Endothelial cell (in vitro differentiated cells): ENCODE measurements around the gene HDLBP. TPM values are rescaled to one million over a fixed set of nuclear protein-coding genes. Genes with fewer than 3 reads are reported as not detected.
"Not testable (repeated sequence)": the region's sequence is repeated elsewhere in the genome, so short reads cannot be mapped to it uniquely, and the experiment has no call there.

Source experiments
- DNase-seq: peaks from one replicate; pipeline ENCODE4 v3.0.0; 2021; ENCODE audit warnings: low spot score
- H3K27ac Mint-ChIP-seq: one replicate; pipeline ENCODE4 v1.8.0; 2021; ENCODE audit warnings: mixed read lengths, inconsistent platforms; ENCODE audit not compliant: unreplicated experiment
- H3K27me3 Mint-ChIP-seq: one replicate; pipeline ENCODE4 v1.8.0; 2021; ENCODE audit warnings: mild to moderate bottlenecking, moderate library complexity, mixed read lengths, inconsistent platforms; ENCODE audit not compliant: unreplicated experiment
- H3K36me3 Mint-ChIP-seq: one replicate; pipeline ENCODE4 v1.8.0; 2021; ENCODE audit warnings: mild to moderate bottlenecking, low read depth, mixed read lengths, inconsistent platforms; ENCODE audit not compliant: unreplicated experiment
- H3K4me1 Mint-ChIP-seq: one replicate; pipeline ENCODE4 v1.8.0; 2021; ENCODE audit warnings: mild to moderate bottlenecking, mixed read lengths, inconsistent platforms; ENCODE audit not compliant: unreplicated experiment
- H3K4me3 Mint-ChIP-seq: one replicate; pipeline ENCODE4 v1.8.0; 2021; ENCODE audit warnings: mild to moderate bottlenecking, mixed read lengths, inconsistent platforms; ENCODE audit not compliant: unreplicated experiment
- H3K9me3 Mint-ChIP-seq: one replicate; pipeline ENCODE4 v1.8.0; 2021; ENCODE audit warnings: mixed read lengths, inconsistent platforms; ENCODE audit not compliant: unreplicated experiment
- CTCF ChIP-seq: fragments of 200-600 bp; sonication (generic); IDR thresholded peaks from one replicate; pipeline ENCODE4 v1.5.0; 2021; ENCODE audit warnings: antibody characterized with exemption; ENCODE audit not compliant: unreplicated experiment
- total RNA-seq: library from RNA; stranded (reverse); fragmentation: NEBNext Ultra II Directional; extraction: Animal tissue kit (Norgen Biotek cat#: 25700); gene quantifications from one replicate; pipeline ENCODE4 v1.2.1, GENCODE V29; 2021; ENCODE audit not compliant: unreplicated experiment

HDLBP gene
- total RNA-seq, 1 donor from 2014 or later = 364 TPM

- no peaks in the 10 kb centered on the region for H3K36me3 Mint-ChIP-seq
- H3K4me3 Mint-ChIP-seq = no peak overlapping the region
- no peak overlapping the region for H3K27ac Mint-ChIP-seq
- peaks cover 3% of the 10 kb centered on the region for H3K27me3 Mint-ChIP-seq
- no peaks in the 10 kb centered on the region for H3K9me3 Mint-ChIP-seq
- H3K4me1 Mint-ChIP-seq = no peaks in the 10 kb centered on the region
- TF ChIP-seq CTCF = no peak
- no peak for DNase-seq
Observed at GRCh38 chr2:241199897-241200821, 115.3 kb downstream of the HDLBP start.

GRCh38 chr2:241199286-241199685, 116.2 kb downstream of the HDLBP start:
- H3K27me3 Mint-ChIP-seq = peaks cover 3% of the 10 kb centered on the region
- DNase-seq = no peak
- no peak for TF ChIP-seq CTCF
- H3K9me3 Mint-ChIP-seq = no peaks in the 10 kb centered on the region
- no peak overlapping the region for H3K4me3 Mint-ChIP-seq
- H3K4me1 Mint-ChIP-seq = no peaks in the 10 kb centered on the region
- no peak overlapping the region for H3K27ac Mint-ChIP-seq
- H3K36me3 Mint-ChIP-seq = no peaks in the 10 kb centered on the region

- Mint-ChIP-seq H3K4me3 (peak overlapping the region; percentile 47), H3K27me3 (peaks cover 2% of the 10 kb centered on the region), H3K27ac (no peak overlapping the region), H3K9me3 (no peaks in the 10 kb centered on the region), H3K4me1 (no peaks in the 10 kb centered on the region), H3K36me3 (no peaks in the 10 kb centered on the region)
- no peak for DNase-seq
- no peak for TF ChIP-seq CTCF
Observed at GRCh38 chr2:241198381-241199279, 116.8 kb downstream of the HDLBP start.

GRCh38 chr2:241197947-241198346, 117.5 kb downstream of the HDLBP start:
- no peak overlapping the region for H3K4me3 Mint-ChIP-seq

GRCh38 chr2:241197246-241197645, 118.2 kb downstream of the HDLBP start:
- H3K27ac Mint-ChIP-seq, H3K27me3 Mint-ChIP-seq, H3K4me1 Mint-ChIP-seq, H3K9me3 Mint-ChIP-seq, H3K4me3 Mint-ChIP-seq, H3K36me3 Mint-ChIP-seq, DNase-seq: not testable (repeated sequence)

More at GRCh38 chr2:241197947-241198346, 117.5 kb downstream of the HDLBP start:
- Mint-ChIP-seq H3K4me1 (no peaks in the 10 kb centered on the region), H3K9me3 (no peaks in the 10 kb centered on the region), H3K27me3 (peaks cover 4% of the 10 kb centered on the region), H3K27ac (no peak overlapping the region), H3K36me3 (no peaks in the 10 kb centered on the region)
- no peak for DNase-seq
- TF ChIP-seq CTCF = no peak
